Stromal cell of bone marrow (primary cell): Measurements from ENCODE around the gene KCNJ4.

ENCODE experiments used
- DNase-seq: peaks from one replicate; pipeline ENCODE4 v3.0.0-alpha.2; 2012; ENCODE audit warnings: low read depth

The KCNJ4 gene

GRCh38 chr22:38452373-38453065, 2.5 kb downstream of the KCNJ4 start:
- no peak for DNase-seq

DNA sequence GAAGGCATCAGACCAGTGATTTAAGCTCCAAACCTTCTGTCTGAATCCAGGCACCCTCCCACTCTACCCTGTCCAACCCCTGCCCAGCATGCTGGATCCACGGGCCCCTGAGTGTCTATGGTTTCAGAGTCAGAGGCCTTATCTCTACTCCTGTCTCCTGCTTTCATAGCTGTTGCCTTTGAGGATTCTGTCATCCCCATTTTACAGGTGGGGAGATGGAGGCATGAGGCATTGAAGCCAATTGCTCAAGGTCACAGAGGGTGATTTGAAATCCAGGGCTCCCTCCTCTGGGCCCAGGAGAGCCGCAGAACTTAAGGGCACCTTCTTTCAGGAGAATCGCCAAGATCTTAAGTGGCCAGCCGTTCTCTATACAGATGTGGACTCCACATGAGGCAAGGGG, 3.1 kb downstream of the KCNJ4 start:
- no peak for DNase-seq

- DNase-seq: no peak
These were observed 3.6 kb downstream of the KCNJ4 start for GRCh38 chr22:38451404-38451803.

GRCh38 chr22:38450234-38450797, 4.7 kb downstream of the KCNJ4 start:
- DNase-seq: no peak

GRCh38 chr22:38449776-38450175, 5.2 kb downstream of the KCNJ4 start:
- no peak for DNase-seq

GRCh38 chr22:38448945-38449745, 5.9 kb downstream of the KCNJ4 start:
- no peak for DNase-seq

DNA sequence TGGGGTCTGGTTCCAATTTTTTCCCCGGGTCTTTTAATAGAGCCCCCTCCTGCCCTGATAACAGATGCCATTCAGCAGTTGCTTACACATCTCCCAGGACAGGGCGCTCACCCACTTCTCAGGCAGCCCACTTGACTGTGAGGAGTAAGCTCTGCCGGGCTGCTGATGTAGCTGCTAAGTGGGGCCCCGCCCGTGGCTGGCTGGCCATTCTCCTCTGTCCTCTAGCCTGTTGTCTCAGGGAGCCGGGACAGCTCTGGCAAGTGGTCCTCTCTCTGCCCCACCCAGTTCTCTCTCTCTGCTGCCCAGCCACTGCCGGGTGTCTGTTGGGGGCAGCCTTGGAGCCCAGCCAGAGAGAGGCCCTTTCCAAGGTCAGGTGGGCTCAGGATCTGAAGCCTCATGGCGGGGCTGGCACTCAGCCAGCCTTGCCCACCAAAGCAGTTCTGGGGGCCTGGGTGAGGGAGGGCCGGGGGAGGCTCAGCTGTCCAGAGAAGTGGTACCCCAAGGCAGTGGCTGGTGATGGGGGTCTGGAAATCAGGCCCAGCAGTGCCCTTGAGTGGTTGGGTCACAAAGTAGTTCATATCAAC, 8.9 kb downstream of the KCNJ4 start:
- DNase-seq: no peak

- no peak for DNase-seq
These were observed 10.2 kb downstream of the KCNJ4 start for GRCh38 chr22:38444783-38445182.

GRCh38 chr22:38443628-38444521, 11.1 kb downstream of the KCNJ4 start:
- DNase-seq: no peak

- no peak for DNase-seq
These were observed 11.9 kb downstream of the KCNJ4 start for GRCh38 chr22:38442967-38443627.

DNA sequence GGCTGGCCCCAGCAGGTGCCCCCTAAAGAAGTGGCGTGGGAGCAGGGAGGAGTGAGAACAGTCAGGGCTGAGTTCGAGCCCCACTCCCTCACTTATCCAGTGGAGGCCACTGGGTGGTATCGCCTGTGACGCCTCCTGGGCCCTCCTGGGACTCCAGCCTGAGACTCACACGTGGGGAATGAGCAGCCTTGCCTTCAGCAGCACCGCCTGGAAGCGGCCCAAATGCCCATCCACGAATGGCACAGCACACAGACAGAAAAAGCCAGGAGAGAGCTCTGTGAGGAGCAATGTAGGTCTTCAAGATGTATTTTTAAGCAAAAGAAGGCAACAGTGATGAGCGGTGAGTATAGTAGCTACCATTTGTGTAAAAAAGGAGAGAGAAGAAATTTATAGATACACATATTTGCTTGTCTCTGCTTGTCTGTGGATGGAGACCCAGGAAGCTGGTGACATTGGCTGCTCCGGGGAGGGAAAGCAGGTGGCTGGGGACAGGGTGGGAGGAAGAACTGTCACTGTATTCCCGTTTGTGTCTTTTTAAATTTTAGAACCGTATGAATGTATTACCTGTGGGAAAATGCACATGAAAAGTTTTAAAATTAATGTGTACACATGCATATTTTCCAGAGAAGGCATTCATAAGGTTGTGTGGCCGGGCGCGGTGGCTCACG, 13.2 kb downstream of the KCNJ4 start:
- DNase-seq: no peak

DNA sequence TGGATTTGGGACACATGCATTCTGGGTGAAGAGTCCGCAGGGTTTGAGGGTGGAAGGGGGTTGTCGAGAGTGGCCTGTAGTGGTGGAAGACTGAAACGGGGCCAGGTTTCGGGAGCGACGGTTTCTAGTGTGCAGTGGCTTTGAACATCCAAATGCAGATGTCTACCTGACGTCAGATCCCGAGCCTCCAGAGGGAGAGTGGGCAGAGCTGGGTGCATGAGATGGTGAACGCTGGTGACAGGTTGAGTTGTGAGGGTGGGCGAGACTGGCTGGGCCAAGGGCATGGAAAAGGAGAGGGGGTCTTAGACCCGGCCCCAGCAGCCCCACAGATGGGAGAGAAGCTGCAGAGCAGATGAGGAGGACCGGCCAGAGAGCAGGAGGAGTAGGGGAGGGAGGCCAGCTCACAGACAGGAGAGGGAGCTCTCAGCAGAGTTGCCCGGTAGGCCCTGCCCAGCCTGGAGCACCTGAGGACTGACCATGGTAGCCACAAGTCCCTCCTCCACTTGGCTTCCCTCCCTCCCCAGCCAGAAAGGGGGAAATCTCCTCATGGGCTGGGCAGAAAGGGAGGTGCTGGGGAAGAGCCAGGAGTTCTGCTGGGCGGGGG, 14.2 kb downstream of the KCNJ4 start:
- DNase-seq: no peak

DNA sequence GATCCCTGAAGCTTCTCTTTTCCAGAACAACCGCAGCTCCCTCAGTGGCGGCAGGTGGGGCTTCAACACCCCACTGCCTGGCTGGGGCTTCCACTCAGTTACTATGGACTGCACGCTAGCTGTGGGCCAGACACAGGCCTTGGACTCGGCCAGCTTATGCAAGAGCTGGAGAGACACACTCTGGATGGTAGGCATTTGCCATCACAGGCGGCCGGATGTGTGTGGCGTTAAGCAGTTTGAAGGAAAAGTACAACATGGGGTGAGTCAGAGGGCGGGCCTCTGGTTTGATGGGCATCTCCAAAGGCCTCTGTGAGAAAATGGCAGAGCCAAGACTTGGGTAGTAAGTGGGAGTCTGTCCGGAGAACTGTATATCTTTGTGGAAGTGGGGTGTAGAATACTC, 17.6 kb downstream of the KCNJ4 start:
- DNase-seq: no peak

GRCh38 chr22:38436629-38437395, 18.2 kb downstream of the KCNJ4 start:
- no peak for DNase-seq

GRCh38 chr22:38435965-38436364, 19.0 kb downstream of the KCNJ4 start:
- no peak for DNase-seq

GRCh38 chr22:38435010-38435409, 20.0 kb downstream of the KCNJ4 start:
- no peak for DNase-seq

DNA sequence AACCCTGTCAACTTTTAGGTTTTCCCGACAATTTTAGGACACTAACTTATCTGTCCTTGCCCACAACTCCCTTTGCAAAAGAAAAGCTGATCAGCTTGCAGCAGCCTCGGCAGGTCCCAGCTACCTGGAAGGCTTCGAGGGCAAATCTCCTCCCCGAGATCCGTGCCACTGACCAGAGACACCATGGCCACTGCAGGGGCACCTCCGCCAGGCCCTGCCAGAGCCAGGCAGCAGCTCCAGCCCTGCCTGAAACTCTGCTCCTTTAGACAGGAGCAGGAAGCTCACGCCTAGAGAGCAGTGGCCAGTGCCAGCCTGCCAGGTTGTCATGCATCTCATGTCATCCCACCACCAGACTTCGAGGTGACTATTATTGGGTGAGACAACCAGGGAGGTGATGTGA, 21.1 kb downstream of the KCNJ4 start:
- no peak for DNase-seq

- DNase-seq: no peak
These were observed 22.7 kb downstream of the KCNJ4 start for GRCh38 chr22:38432264-38432663.

DNA sequence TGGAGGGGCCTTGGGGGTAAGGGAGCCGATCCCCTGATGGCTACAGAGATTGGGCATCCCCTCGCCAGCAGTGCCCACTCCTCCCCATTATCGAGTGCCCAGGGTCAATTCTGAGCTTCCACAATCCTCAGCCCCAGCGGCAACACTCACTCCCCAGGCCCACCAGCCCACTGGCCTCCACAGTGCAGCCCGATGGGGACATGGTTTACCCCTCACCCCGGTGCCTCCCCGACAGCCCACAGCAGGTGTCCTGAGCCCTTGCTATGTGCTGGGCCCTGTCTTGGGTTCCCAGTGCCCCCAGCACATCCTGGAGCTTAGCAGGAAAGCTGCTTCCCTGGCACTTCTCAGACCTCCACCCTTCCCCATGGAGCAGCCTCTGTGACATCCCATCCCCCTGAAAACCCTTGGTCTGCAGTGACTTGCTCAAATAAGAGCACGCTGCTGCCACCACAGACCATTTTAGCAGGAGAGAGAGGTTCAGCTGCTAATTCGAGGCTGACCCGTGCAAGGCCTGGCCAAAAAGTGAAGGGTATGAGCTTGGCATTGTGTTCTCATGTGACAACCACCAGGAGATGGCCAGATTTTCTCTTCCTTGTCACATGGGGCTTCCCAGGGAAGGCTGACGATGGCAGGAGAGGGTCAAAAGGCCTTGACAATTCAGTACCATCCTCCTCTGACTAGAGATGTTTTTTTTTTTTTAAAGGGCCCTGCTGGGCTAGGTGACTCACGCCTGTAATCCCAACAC, 23.6 kb downstream of the KCNJ4 start:
- no peak for DNase-seq
